GM12878 (cell line): Measurements from ENCODE around the gene DPH1. TPM values are rescaled to one million over a fixed set of nuclear protein-coding genes. Genes with fewer than 3 reads are reported as not detected.

Source experiments
- ATAC-seq: fragments of 200-7000 bp; cut with Tn5 transposase; 3 replicates; pipeline ENCODE4 v1.9.1; 2020; ENCODE audit warnings: mild to moderate bottlenecking, moderate library complexity
- BruUV-seq: library from RNA; stranded (reverse); fragments of 400-500 nt; replicated peaks from 2 replicates; lab custom pipeline; 2021; lab: Mats Ljungman, UMichigan
- CTCF ChIA-PET: fragments of 300-600 bp; sonication (Branson Sonifier 250); formaldehyde crosslinking; extraction: SDS; loops from one replicate; lab custom pipeline; 2021; ENCODE audit warnings: inconsistent platforms; lab: Yijun Ruan, JAX
- POLR2A ChIA-PET: fragments of 350-600 bp; formaldehyde crosslinking; extraction: SDS; loops from one replicate; lab custom pipeline; 2021; ENCODE audit warnings: inconsistent platforms; lab: Charles Lee
- RAD21 ChIA-PET: fragments of 300-600 bp; sonication (Branson Sonifier 250); formaldehyde crosslinking; loops from one replicate; lab custom pipeline; 2023; ENCODE audit warnings: antibody characterized with exemption; ENCODE audit not compliant: unreplicated experiment; lab: Charles Lee
- SMC1A ChIA-PET: fragments of 300-600 bp; sonication (Branson Sonifier 250); formaldehyde crosslinking; loops from one replicate; lab custom pipeline; 2023; ENCODE audit not compliant: unreplicated experiment, uncharacterized antibody; lab: Charles Lee
- DNase-seq: peaks from one replicate; pipeline ENCODE4 v3.0.0-alpha.2; 2011; ENCODE audit warnings: low read depth, low spot score
- FAIRE-seq: peaks from 3 replicates; lab custom pipeline; 2011; peaks lifted over from hg19 to GRCh38; lab: Jason Lieb, UNC
- H2AFZ ChIP-seq: 2 replicates; pipeline ENCODE4 v1.6.0; 2011; ENCODE audit warnings: low read depth, low read length, control low read depth; ENCODE audit not compliant: control insufficient read depth
- H3K27ac ChIP-seq: 2 replicates; pipeline ENCODE4 v1.5.1; 2011; ENCODE audit warnings: control low read depth; ENCODE audit not compliant: control insufficient read depth, insufficient read depth
- H3K27me3 ChIP-seq, 2 experiments: replicated peaks in 1 of 2; 2 replicates each; pipeline versions ENCODE4 v1.6.0 to v1.6.1; 2011; ENCODE audit warnings: low read length in 1 of 2; ENCODE audit not compliant: control insufficient read depth in 2 of 2, insufficient read depth in 2 of 2
- H3K36me3 ChIP-seq, 2 experiments: 2 replicates each; pipeline ENCODE4 v1.5.1; 2011; ENCODE audit warnings: low read length in 1 of 2; ENCODE audit not compliant: control insufficient read depth in 2 of 2, insufficient read depth in 2 of 2
- H3K4me1 ChIP-seq: 2 replicates; pipeline ENCODE4 v1.6.1; 2011; ENCODE audit warnings: mild to moderate bottlenecking, low read length, moderate library complexity, mixed read lengths; ENCODE audit not compliant: control insufficient read depth, insufficient read depth
- H3K4me2 ChIP-seq: 2 replicates; pipeline ENCODE4 v1.6.0; 2011; ENCODE audit warnings: control low read depth; ENCODE audit not compliant: control insufficient read depth, insufficient read depth
- H3K4me3 ChIP-seq: fragments of 200-600 bp; sonication (generic); 2 replicates; pipeline ENCODE4 v1.5.1; 2016
- H3K79me2 ChIP-seq: 2 replicates; pipeline ENCODE4 v1.6.0; 2011; ENCODE audit warnings: low read length; ENCODE audit not compliant: control insufficient read depth, insufficient read depth
- H3K9ac ChIP-seq: 2 replicates; pipeline ENCODE4 v1.8.0; 2011; ENCODE audit warnings: low read length, control low read depth, mixed read lengths; ENCODE audit not compliant: control insufficient read depth, insufficient read depth
- H3K9me3 ChIP-seq: replicated peaks from 3 replicates; pipeline ENCODE4 v1.5.1; 2011; ENCODE audit warnings: mild to moderate bottlenecking, low read length; ENCODE audit not compliant: control insufficient read depth, insufficient read depth
- H4K20me1 ChIP-seq: 2 replicates; pipeline ENCODE4 v1.6.0; 2011; ENCODE audit not compliant: control insufficient read depth, insufficient read depth
- RAD21 ChIP-seq: IDR thresholded peaks from 2 replicates; pipeline ENCODE4 v1.6.1; 2011; ENCODE audit warnings: mild to moderate bottlenecking, low read depth, low read length, moderate library complexity; ENCODE audit not compliant: insufficient read depth
- SMC3 ChIP-seq: IDR thresholded peaks from 2 replicates; pipeline ENCODE4 v1.6.1; 2011; ENCODE audit warnings: low read length, improper control_type of control experiment, borderline replicate concordance
- SUZ12 ChIP-seq: fragments of 200-600 bp; sonication (generic); IDR thresholded peaks from one replicate; pipeline ENCODE4 v1.6.1; 2018; ENCODE audit warnings: antibody characterized with exemption, mild to moderate bottlenecking; ENCODE audit not compliant: unreplicated experiment
- WGBS: methylation state at CpG from one replicate; pipeline ENCODE4 v1.1.6; 2016; ENCODE audit warnings: low lambda C conversion rate; ENCODE audit not compliant: insufficient replicate concordance, insufficient coverage; ENCODE audit errors: missing lambda C conversion rate; 5-methylcytosine and 5-hydroxymethylcytosine counted together
- in situ Hi-C: fragments of 300-500 bp; cut with MboI; formaldehyde crosslinking; loops from 9 replicates; pipeline ENCODE4 v1.14.3; 2018; ENCODE audit warnings: mixed read lengths
- intact Hi-C: fragments of 100-400 bp; cut with micrococcal nuclease; formaldehyde crosslinking; loops from one replicate; pipeline ENCODE4 v1.14.2; 2022; ENCODE audit not compliant: unreplicated experiment
- polyA plus RNA-seq, 11 experiments: library from polyadenylated mRNA; depleted of rRNA in 4 of 11; unstranded in 6 of 11; stranded (reverse) in 5 of 11; fragments of >200 nt; fragmentation: Nextera tagmentation in 4 of 11; fragmentation: Illumina TruSeq in 1 of 11; extraction: Ambion mirVana in 4 of 11; extraction: Trizol in 1 of 11; gene quantifications; 1 replicate in 1 of 11; 2 replicates in 10 of 11; pipeline versions ENCODE4 v1.2.1 to v1.2.3, GENCODE V29; 2011 to 2016; ENCODE audit warnings: inconsistent platforms in 2 of 11, missing spikeins in 2 of 11, low read depth in 1 of 11
- total RNA-seq, 4 experiments: library from RNA; depleted of rRNA in 3 of 4; stranded (reverse); fragments of >200 nt in 3 of 4; fragmentation: Illumina TruSeq in 1 of 4; extraction: Trizol in 1 of 4; gene quantifications; 2 replicates each; pipeline versions ENCODE4 v1.2.1 to v1.2.3, GENCODE V29; 2013 to 2021
- TF ChIP-seq, protein P1 (sequence below), 3 experiments: IDR thresholded peaks in 2 of 3; conservative IDR thresholded peaks in 1 of 3; 2 replicates each; pipeline ENCODE4 v1.5.1; 2011; ENCODE audit warnings: low read depth in 3 of 3, low read length in 3 of 3, mild to moderate bottlenecking in 3 of 3, control low read depth in 2 of 3, moderate library complexity in 2 of 3, inconsistent platforms in 1 of 3, mixed read lengths in 1 of 3; ENCODE audit not compliant: control insufficient read depth in 2 of 3, insufficient read depth in 1 of 3; ENCODE audit errors: extremely low read depth in 1 of 3
- TF ChIP-seq, protein P2 (sequence below): IDR thresholded peaks from 2 replicates; pipeline ENCODE4 v1.6.1; 2011; ENCODE audit warnings: low read depth, low read length, improper control_type of control experiment, borderline replicate concordance
- TF ChIP-seq, protein P3 (sequence below): fragments of 450-650 bp; conservative IDR thresholded peaks from 2 replicates; pipeline ENCODE4 v1.6.1; 2017; ENCODE audit warnings: mild to moderate bottlenecking, moderate library complexity

The DPH1 gene
- total and polyA plus RNA-seq, 10 of the 15 experiments (the other 5 are each of a cell fraction or from before 2014, with no cell fraction given), result 0.29 to 33.6 (median 20.2) TPM

DNA sequence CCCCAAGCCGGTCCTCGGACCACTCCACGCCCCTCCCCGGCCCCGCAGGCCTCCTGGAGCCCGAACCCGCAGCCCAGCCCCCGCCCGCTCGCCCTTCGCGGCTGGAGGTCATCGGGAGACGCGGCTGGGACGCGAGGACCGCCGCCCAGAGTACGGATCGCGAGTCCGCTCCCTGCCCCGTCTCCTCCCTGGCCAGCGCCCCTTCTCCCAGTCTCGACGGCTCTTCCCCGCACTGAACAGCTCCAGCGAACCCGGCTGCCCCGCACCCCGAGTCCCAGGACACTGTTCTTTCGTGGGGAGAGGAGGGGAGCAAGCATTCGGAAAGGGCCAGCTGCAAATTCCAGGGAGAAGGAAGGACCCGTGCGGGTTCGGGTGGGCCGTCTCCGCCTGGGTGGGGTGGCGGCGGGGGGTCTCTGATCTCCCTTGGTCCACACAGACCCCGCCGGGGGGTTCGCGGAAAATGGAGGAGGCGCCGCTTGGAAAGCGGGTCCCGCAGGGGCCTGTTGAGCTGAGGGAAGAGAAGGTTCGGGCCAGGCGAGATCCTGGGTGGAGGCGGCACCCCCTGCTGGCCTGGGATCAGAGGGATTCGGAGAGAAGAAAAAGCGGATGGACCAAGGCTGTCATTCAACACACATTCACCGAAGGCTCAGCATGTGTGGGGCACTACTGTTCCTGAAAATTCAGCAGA, 4.2 kb upstream of the DPH1 start:
- Histone ChIP-seq H4K20me1 (no peaks in the 10 kb centered on the region), H2AFZ (peak overlapping the region; percentile 7; the same call in 1 of the 2 replicates), H3K36me3 (no peaks in the 10 kb centered on the region), H3K27me3 (peaks cover 18 to 19% of the 10 kb centered on the region in 2 experiments), H3K4me1 (peaks cover 4% of the 10 kb centered on the region), H3K9ac (no peak overlapping the region)
- 5% methylated on average over 40 of the region's 55 CpGs for WGBS
- POLR2A ChIA-PET, result no interaction called here
- BruUV-seq, result no TSS peak
- intact Hi-C loops, result no loop called here
- TF ChIP-seq SMC3 (peak; percentile 37), RAD21 (peak; percentile 46), SUZ12 (peak; percentile 49)
- TF ChIP-seq, protein P1, sequence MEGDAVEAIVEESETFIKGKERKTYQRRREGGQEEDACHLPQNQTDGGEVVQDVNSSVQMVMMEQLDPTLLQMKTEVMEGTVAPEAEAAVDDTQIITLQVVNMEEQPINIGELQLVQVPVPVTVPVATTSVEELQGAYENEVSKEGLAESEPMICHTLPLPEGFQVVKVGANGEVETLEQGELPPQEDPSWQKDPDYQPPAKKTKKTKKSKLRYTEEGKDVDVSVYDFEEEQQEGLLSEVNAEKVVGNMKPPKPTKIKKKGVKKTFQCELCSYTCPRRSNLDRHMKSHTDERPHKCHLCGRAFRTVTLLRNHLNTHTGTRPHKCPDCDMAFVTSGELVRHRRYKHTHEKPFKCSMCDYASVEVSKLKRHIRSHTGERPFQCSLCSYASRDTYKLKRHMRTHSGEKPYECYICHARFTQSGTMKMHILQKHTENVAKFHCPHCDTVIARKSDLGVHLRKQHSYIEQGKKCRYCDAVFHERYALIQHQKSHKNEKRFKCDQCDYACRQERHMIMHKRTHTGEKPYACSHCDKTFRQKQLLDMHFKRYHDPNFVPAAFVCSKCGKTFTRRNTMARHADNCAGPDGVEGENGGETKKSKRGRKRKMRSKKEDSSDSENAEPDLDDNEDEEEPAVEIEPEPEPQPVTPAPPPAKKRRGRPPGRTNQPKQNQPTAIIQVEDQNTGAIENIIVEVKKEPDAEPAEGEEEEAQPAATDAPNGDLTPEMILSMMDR (IDR thresholded peaks at IDR 0.05 in 2 of 3, conservative IDR thresholded peaks at IDR 0.05 in 1 of 3; ENCODE audit: control insufficient read depth in 2 of 3, extremely low read depth in 1 of 3, insufficient read depth in 1 of 3, low read depth in 3 of 3, low read length in 3 of 3), result peak; percentile 22 to 33 (median 32); a peak in 4 of 6 replicates
- TF ChIP-seq, protein P2, sequence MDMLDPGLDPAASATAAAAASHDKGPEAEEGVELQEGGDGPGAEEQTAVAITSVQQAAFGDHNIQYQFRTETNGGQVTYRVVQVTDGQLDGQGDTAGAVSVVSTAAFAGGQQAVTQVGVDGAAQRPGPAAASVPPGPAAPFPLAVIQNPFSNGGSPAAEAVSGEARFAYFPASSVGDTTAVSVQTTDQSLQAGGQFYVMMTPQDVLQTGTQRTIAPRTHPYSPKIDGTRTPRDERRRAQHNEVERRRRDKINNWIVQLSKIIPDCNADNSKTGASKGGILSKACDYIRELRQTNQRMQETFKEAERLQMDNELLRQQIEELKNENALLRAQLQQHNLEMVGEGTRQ, result no peak
- TF ChIP-seq, protein P3, sequence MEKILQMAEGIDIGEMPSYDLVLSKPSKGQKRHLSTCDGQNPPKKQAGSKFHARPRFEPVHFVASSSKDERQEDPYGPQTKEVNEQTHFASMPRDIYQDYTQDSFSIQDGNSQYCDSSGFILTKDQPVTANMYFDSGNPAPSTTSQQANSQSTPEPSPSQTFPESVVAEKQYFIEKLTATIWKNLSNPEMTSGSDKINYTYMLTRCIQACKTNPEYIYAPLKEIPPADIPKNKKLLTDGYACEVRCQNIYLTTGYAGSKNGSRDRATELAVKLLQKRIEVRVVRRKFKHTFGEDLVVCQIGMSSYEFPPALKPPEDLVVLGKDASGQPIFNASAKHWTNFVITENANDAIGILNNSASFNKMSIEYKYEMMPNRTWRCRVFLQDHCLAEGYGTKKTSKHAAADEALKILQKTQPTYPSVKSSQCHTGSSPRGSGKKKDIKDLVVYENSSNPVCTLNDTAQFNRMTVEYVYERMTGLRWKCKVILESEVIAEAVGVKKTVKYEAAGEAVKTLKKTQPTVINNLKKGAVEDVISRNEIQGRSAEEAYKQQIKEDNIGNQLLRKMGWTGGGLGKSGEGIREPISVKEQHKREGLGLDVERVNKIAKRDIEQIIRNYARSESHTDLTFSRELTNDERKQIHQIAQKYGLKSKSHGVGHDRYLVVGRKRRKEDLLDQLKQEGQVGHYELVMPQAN, result no peak
- TF ChIP-seq, all 136 proteins: peak for 4
- peaks cover 5% of the 10 kb centered on the region; the same call in 1 of the 2 replicates for H3K79me2 ChIP-seq
- SMC1A ChIA-PET, result interaction anchor here (1.1 kb wide), 1 partner anchor 141 kb away, joined by 3 read pairs; no protein-coding TSS in a partner anchor
- FAIRE-seq, result no peak
- no peak for DNase-seq
- H3K9me3 ChIP-seq, result no peaks in the 10 kb centered on the region
- in situ Hi-C loops, result no loop called here
- no peak for ATAC-seq
- no peak overlapping the region for H3K27ac ChIP-seq
- RAD21 ChIA-PET, result interaction anchor here (0.6 to 0.8 kb wide), 2 partner anchors 117 to 260 kb away, joined by 3 to 5 read pairs; no protein-coding TSS in a partner anchor
- CTCF ChIA-PET, result interaction anchor here (0.6 to 1.2 kb wide), 3 partner anchors 39 to 305 kb away, joined by 4 read pairs; no protein-coding TSS in a partner anchor
- peak overlapping the region; percentile 74 for H3K4me3 ChIP-seq
- H3K4me2 ChIP-seq, result peak overlapping the region; percentile 77
